NCI-H82 treated with DMSO at 0.1 percent for 48 hours (cell line): ENCODE measurements around the gene CAPN9.
"Not testable (repeated sequence)": the region's sequence is repeated elsewhere in the genome, so short reads cannot be mapped to it uniquely, and the experiment has no call there.

ENCODE experiments used
- DNase-seq: peaks from one replicate; lab custom pipeline; 2025; ENCODE audit not compliant: unreplicated experiment; lab: John Stamatoyannopoulos, UW

CAPN9 gene, protein sequence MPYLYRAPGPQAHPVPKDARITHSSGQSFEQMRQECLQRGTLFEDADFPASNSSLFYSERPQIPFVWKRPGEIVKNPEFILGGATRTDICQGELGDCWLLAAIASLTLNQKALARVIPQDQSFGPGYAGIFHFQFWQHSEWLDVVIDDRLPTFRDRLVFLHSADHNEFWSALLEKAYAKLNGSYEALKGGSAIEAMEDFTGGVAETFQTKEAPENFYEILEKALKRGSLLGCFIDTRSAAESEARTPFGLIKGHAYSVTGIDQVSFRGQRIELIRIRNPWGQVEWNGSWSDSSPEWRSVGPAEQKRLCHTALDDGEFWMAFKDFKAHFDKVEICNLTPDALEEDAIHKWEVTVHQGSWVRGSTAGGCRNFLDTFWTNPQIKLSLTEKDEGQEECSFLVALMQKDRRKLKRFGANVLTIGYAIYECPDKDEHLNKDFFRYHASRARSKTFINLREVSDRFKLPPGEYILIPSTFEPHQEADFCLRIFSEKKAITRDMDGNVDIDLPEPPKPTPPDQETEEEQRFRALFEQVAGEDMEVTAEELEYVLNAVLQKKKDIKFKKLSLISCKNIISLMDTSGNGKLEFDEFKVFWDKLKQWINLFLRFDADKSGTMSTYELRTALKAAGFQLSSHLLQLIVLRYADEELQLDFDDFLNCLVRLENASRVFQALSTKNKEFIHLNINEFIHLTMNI

DNA sequence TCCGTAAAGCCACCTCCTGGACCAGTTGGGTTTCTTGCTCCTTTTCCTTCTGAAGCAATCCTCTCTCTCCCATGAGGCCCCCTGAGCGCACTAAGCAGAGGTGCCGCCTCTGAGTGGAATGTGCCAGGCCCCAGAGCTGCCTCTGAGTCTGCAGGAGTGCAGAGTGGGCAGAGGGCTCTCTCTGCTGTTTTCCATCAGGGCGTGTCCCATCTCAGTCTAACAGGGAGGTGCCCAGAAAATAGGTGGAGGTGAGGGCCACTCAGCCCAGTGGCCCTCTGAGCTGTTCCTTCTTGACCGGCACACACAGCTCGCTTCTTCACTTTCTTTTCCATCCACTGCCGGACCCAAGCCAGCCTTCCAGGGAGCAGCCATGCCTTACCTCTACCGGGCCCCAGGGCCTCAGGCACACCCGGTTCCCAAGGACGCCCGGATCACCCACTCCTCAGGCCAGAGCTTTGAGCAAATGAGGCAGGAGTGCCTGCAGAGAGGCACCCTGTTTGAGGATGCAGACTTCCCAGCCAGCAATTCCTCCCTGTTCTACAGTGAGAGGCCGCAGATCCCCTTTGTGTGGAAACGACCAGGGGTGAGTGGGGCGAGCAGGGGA, at the start of gene CAPN9:
Gene CAPN9, plus strand, starts transcription at position 262 of the 604 bp plus-strand sequence. Its CDS starts 109 bp downstream, at position 371.
- DNase-seq = no peak

GRCh38 chr1:230698130-230698529, 49.1 kb upstream of the CAPN9 start:
- no peak for DNase-seq

DNA sequence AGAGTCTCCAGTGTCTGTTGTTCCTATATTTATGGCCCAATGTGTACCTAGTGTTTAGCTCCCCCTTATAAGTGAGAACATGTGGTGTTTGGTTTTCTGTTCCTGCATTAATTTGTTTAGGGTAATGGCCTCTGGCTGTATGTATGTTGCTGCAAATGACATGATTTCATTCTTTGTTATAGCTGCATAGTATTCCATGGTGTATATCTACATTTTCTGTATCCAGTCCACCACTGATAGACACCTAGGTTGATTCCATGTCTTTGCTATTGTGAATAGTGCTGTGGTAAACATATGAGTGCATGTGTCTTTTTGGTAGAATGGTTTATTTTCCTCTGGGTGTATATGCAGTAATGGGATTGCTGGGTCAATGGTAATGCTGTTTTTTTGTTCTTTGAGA, 48.2 kb upstream of the CAPN9 start:
- DNase-seq = not testable (repeated sequence)

- no peak for DNase-seq
Measured at GRCh38 chr1:230699716-230700115, 47.5 kb upstream of the CAPN9 start.

GRCh38 chr1:230700132-230700531, 47.1 kb upstream of the CAPN9 start:
- no peak for DNase-seq

DNA sequence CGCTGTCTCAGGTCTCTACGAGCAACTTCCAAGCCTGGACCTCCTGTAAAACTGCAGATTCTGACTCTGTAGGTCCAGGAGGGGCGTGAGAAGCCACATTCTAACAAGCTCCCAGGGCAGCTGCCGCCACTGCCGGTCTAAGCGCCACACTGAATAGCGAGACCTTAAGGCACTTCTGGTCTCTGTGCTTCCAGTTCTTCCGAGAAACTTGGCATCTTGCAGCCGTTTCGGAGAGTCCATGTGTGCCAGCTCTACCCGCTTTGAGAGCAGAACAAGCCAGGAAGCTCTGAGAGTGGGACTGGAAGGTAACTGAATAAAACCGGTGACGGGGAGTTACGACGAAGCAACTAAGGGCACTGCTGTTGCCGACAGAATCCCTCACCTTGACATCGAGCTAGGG, 45.8 kb upstream of the CAPN9 start:
- DNase-seq = no peak

- DNase-seq = no peak
Measured at GRCh38 chr1:230701895-230702768, 45.1 kb upstream of the CAPN9 start.

GRCh38 chr1:230702934-230703678, 44.1 kb upstream of the CAPN9 start:
- no peak for DNase-seq

- no peak for DNase-seq
Measured at GRCh38 chr1:230703679-230704385, 43.4 kb upstream of the CAPN9 start.

GRCh38 chr1:230704830-230705229, 42.4 kb upstream of the CAPN9 start:
- DNase-seq = no peak

- no peak for DNase-seq
Measured at GRCh38 chr1:230705289-230706019, 41.7 kb upstream of the CAPN9 start.

GRCh38 chr1:230706020-230706699, 41.0 kb upstream of the CAPN9 start:
- DNase-seq = no peak

DNA sequence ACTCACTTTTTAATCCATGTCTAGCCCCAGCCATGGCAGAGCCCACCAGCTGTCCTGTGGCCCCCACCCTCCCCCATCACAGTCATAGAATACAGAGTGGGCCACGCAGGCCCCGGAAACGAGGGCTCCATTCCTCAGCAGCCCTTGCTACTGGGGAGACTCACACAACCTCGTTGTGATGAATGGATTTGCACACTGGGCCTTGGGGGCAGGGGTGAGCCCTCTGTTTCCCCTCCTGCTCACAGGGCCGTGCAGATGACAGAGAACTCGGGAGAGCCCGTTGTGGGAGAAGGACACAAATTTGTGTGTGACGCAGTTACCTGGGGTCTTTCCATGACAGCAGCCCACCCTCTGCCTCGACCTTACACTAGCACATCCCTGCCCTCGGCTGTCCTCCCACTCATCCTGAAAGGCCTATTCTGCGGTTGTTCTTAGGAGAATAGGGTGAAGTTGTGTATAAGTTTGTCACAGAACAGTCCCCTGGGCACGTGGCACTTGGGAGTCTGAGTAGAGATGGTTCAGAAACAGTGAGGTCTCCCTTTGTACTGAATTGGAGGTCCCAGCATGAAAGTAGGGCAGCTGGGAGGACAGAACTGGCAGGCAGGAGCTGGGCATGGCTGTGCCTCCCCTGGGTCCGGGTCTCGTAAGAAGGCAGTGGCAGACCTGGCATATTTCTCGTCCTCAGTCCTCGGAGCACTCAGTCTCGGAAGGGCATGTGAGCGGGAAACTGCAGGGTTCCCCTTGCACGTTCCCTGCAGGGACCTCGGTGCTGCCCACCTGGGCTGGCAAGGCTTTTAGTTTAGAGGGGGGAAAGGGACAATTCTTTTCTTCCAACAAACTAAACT, 40.1 kb upstream of the CAPN9 start:
- no peak for DNase-seq

DNA sequence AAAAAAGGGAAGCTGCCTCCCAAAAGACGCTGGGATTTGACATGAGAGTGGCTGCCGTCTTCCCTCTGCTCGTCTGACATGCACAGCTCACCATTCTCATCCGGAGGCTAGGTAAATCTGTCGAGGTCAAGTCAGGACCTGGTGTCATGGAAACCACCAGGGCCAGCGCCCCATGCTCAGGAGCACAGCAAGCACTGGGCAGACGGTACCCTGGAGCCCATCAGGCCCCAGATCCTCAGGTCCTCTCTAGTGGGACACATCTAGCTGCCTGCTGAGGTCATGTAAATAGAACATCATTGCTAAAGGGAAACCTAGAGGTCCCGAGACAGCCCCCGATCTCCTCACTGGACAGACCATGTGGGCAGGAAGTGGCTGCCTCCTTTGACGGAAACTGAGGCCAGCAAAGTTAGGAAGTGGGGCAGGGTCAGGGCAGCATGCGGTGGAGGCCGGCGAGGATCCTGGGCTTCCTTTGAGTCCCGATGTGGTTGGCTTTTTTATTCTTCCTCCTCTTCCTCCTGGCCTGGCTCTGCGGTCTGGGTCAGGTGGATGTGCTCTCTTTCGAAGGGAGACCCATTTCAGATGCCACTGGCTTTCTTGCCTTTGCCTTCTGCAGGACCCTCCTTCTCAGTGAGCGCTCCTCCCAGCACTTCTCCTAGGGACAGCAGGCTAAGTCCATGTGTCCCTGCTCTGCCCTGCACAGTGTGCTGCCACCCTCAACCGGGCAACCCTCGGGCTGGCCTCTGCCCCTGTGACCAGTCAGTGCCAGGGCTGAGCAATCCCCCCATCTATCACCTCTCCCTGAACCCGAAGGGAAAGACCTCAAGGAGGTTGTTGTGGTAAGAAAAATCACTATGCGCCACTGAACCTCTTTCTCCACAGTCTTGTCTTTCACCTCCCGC, 39.2 kb upstream of the CAPN9 start:
- DNase-seq = no peak

DNA sequence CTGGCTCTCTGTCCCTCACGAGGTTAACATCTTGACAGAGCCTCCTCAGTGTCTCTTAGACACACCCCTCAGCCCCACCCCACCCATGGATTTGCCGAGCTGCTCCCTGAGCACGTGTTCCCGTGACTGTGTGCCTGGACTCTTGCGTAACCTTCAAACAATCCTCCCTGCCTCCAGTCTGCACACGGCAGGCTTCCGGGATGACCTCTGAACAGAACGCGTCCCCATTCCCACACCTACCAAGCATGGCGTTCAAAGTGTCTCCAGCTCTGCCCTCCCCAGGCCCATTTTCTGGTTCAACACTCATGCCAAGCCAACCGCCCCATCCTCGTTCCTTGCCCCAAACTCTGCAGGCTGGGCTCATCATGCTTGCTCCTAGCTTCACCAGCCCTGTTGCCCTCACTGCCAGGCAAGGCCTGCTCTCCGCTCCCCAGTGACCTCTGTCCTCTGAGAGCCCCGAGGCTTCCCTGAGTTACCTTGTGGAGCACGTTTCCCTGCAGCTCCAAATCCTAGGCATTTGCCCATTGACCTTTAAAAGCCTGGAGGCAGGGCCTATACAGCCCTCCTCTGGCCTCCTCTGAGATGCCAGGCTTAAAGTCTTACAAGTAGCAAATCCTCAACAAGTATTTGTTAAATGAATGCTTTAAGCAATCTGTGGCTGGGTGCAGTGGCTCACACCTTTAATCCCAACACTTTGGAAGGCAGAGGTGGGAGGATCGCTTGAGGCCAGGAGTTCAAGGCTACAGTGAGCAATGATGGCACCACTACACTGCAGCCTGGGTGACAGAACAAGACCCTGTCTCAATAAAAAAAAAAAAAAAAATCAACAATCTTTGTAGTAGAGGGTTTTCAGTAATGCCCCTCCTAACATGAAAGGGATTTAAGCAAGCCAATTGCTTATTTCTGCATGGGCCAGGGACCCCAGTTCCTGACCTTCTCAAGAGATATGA, 38.3 kb upstream of the CAPN9 start:
- DNase-seq = no peak
